IMR-90 (cell line): ENCODE measurements around the gene TBATA. TPM values are rescaled to one million over a fixed set of nuclear protein-coding genes. Genes with fewer than 3 reads are reported as not detected.

Source experiments
- ATAC-seq: fragments of 200-7000 bp; cut with Tn5 transposase; 2 replicates; pipeline ENCODE4 v1.9.1; 2020; ENCODE audit warnings: low read depth, mild to moderate bottlenecking, moderate library complexity
- BruUV-seq: library from RNA; stranded (reverse); fragments of 400-500 nt; replicated peaks from 2 replicates; lab custom pipeline; 2021; lab: Mats Ljungman, UMichigan
- CTCF ChIA-PET: fragments of 300-600 bp; formaldehyde crosslinking; extraction: SDS; loops from one replicate; lab custom pipeline; 2021; ENCODE audit warnings: antibody characterized with exemption; lab: Yijun Ruan, JAX
- POLR2A ChIA-PET: fragments of 300-600 bp; sonication (Branson Sonifier 250); formaldehyde crosslinking; loops from one replicate; lab custom pipeline; 2022; ENCODE audit warnings: antibody characterized with exemption; ENCODE audit not compliant: unreplicated experiment; lab: Charles Lee
- DNase-seq: peaks from one replicate; pipeline ENCODE4 v3.0.0; 2013
- H2AFZ ChIP-seq: replicated peaks from 2 replicates; pipeline ENCODE3; 2013; ENCODE audit warnings: low read length, mild to moderate bottlenecking; ENCODE audit not compliant: poor library complexity
- H2AK5ac ChIP-seq: 2 replicates; pipeline ENCODE4 v1.6.1; 2013; ENCODE audit warnings: low read depth, low read length, inconsistent platforms
- H2AK9ac ChIP-seq: replicated peaks from 2 replicates; pipeline ENCODE3; 2013; ENCODE audit warnings: mild to moderate bottlenecking, low read depth, low read length, moderate library complexity; ENCODE audit not compliant: poor library complexity
- H2BK120ac ChIP-seq: 2 replicates; pipeline ENCODE4 v1.6.1; 2013; ENCODE audit warnings: low read depth, low read length, inconsistent platforms
- H2BK15ac ChIP-seq: 3 replicates; pipeline ENCODE4 v1.6.1; 2013; ENCODE audit warnings: low read depth, low read length, inconsistent platforms
- H2BK20ac ChIP-seq: 2 replicates; pipeline ENCODE4 v1.6.1; 2013; ENCODE audit warnings: low read depth, mild to moderate bottlenecking, inconsistent platforms, low read length, moderate library complexity
- H2BK5ac ChIP-seq: 2 replicates; pipeline ENCODE4 v1.6.1; 2013; ENCODE audit warnings: mild to moderate bottlenecking, low read depth, low read length, inconsistent platforms; ENCODE audit not compliant: poor library complexity, severe bottlenecking
- H3K14ac ChIP-seq: replicated peaks from 2 replicates; pipeline ENCODE4 v1.6.1; 2013; ENCODE audit warnings: low read depth, low read length, inconsistent platforms
- H3K18ac ChIP-seq: 2 replicates; pipeline ENCODE4 v1.6.1; 2013; ENCODE audit warnings: low read depth, low read length, control low read depth
- H3K23ac ChIP-seq: 2 replicates; pipeline ENCODE4 v1.6.1; 2013; ENCODE audit warnings: low read depth, low read length, inconsistent platforms
- H3K27ac ChIP-seq: 2 replicates; pipeline ENCODE4 v1.5.1; 2013; ENCODE audit warnings: mild to moderate bottlenecking, control low read depth, low read length; ENCODE audit not compliant: insufficient read depth
- H3K27me3 ChIP-seq: 2 replicates; pipeline ENCODE4 v1.6.1; 2013; ENCODE audit warnings: low read length; ENCODE audit not compliant: control insufficient read depth, insufficient read depth
- H3K36me3 ChIP-seq: 2 replicates; pipeline ENCODE4 v1.6.1; 2013; ENCODE audit warnings: low read length, mixed read lengths; ENCODE audit not compliant: control insufficient read depth, insufficient read depth
- H3K4ac ChIP-seq: 2 replicates; pipeline ENCODE4 v1.6.1; 2013; ENCODE audit warnings: low read depth, low read length, inconsistent platforms
- H3K4me1 ChIP-seq: 2 replicates; pipeline ENCODE4 v1.6.1; 2013; ENCODE audit warnings: low read length, mixed read lengths; ENCODE audit not compliant: control insufficient read depth, insufficient read depth
- H3K4me2 ChIP-seq: 2 replicates; pipeline ENCODE4 v1.6.1; 2013; ENCODE audit warnings: low read depth, mild to moderate bottlenecking, control low read depth, low read length, moderate library complexity
- H3K4me3 ChIP-seq: 2 replicates; pipeline ENCODE4 v1.5.1; 2013; ENCODE audit warnings: low read depth, mild to moderate bottlenecking, control low read depth, low read length, moderate library complexity; ENCODE audit not compliant: insufficient read depth
- H3K56ac ChIP-seq: 2 replicates; pipeline ENCODE4 v1.6.1; 2013; ENCODE audit warnings: low read length, inconsistent platforms; ENCODE audit not compliant: insufficient read depth; ENCODE audit errors: extremely low read depth
- H3K79me1 ChIP-seq, 2 experiments: 2 replicates each; pipeline ENCODE4 v1.6.1; 2013; ENCODE audit warnings: low read length in 2 of 2, inconsistent platforms in 1 of 2, low read depth in 1 of 2
- H3K9ac ChIP-seq: 2 replicates; pipeline ENCODE4 v1.6.1; 2013; ENCODE audit warnings: low read depth, low read length, control low read depth
- H3K9me1 ChIP-seq: 2 replicates; pipeline ENCODE4 v1.6.1; 2013; ENCODE audit warnings: low read length, inconsistent platforms; ENCODE audit not compliant: insufficient read depth
- H3K9me3 ChIP-seq: 2 replicates; pipeline ENCODE4 v1.6.1; 2013; ENCODE audit warnings: low read length; ENCODE audit not compliant: control insufficient read depth, insufficient read depth
- H4K20me1 ChIP-seq: 2 replicates; pipeline ENCODE4 v1.6.1; 2013; ENCODE audit warnings: low read length, inconsistent platforms; ENCODE audit not compliant: insufficient read depth
- H4K5ac ChIP-seq: 2 replicates; pipeline ENCODE4 v1.6.1; 2013; ENCODE audit warnings: mild to moderate bottlenecking, low read depth, low read length, control low read depth
- H4K8ac ChIP-seq, 2 experiments: 2 replicates each; pipeline ENCODE4 v1.6.1; 2013; ENCODE audit warnings: low read depth in 2 of 2, low read length in 2 of 2, control low read depth in 1 of 2, inconsistent platforms in 1 of 2
- H4K91ac ChIP-seq: 2 replicates; pipeline ENCODE4 v1.6.1; 2013; ENCODE audit warnings: low read depth, low read length, inconsistent platforms; ENCODE audit not compliant: insufficient read depth
- MAFK ChIP-seq: IDR thresholded peaks from 2 replicates; pipeline ENCODE4 v1.6.1; 2012; ENCODE audit warnings: low read depth, low read length, improper control_type of control experiment
- MAZ ChIP-seq: IDR thresholded peaks from 2 replicates; pipeline ENCODE4 v1.6.1; 2012; ENCODE audit warnings: low read depth, mild to moderate bottlenecking, low read length, improper control_type of control experiment, moderate library complexity, borderline replicate concordance
- MXI1 ChIP-seq: IDR thresholded peaks from 2 replicates; pipeline ENCODE4 v1.6.1; 2012; ENCODE audit warnings: low read depth, mild to moderate bottlenecking, low read length, moderate library complexity, borderline replicate concordance
- RAD21 ChIP-seq: IDR thresholded peaks from 2 replicates; pipeline ENCODE4 v1.6.1; 2012; ENCODE audit warnings: low read length, improper control_type of control experiment
- WGBS, 2 experiments: methylation state at CpG; one replicate each; pipeline versions ENCODE4 v1.1.5 to v1.1.7; 2013; ENCODE audit warnings: missing lambda C conversion rate in 2 of 2; ENCODE audit not compliant: insufficient read length in 1 of 2; ENCODE audit errors: extremely low coverage in 2 of 2; 5-methylcytosine and 5-hydroxymethylcytosine counted together
- dilution Hi-C: fragments of 300-500 bp; cut with HindIII; formaldehyde crosslinking; loops from one replicate; pipeline ENCODE4 v1.14.3; 2018; ENCODE audit warnings: low sequenced_read_pairs; ENCODE audit not compliant: unreplicated experiment
- in situ Hi-C: fragments of 300-500 bp; cut with MboI; formaldehyde crosslinking; loops from 3 replicates; pipeline ENCODE4 v1.14.3; 2019; ENCODE audit warnings: low sequenced_read_pairs, inconsistent platforms, mixed read lengths
- intact Hi-C: fragments of 100-400 bp; cut with micrococcal nuclease; formaldehyde crosslinking; loops from 2 replicates; pipeline ENCODE4 v1.10.0; 2022
- polyA plus RNA-seq, 3 experiments: library from polyadenylated mRNA; depleted of rRNA; stranded (reverse); fragments of >200 nt; gene quantifications; 2 replicates each; pipeline ENCODE4 v1.2.3, GENCODE V29; 2012; ENCODE audit warnings: low replicate concordance in 1 of 3
- total RNA-seq: library from RNA; depleted of rRNA; stranded (reverse); fragments of >200 nt; gene quantifications from 2 replicates; pipeline ENCODE4 v1.2.3, GENCODE V29; 2012
- TF ChIP-seq, protein P1 (sequence below): fragments of 150-350 bp; IDR thresholded peaks from 2 replicates; pipeline ENCODE4 v1.6.1; 2016; ENCODE audit warnings: low read depth, mild to moderate bottlenecking, low read length, moderate library complexity, borderline replicate concordance
- TF ChIP-seq, protein P2 (sequence below): fragments of 150-350 bp; IDR thresholded peaks from 2 replicates; pipeline ENCODE4 v1.6.1; 2017; ENCODE audit warnings: mild to moderate bottlenecking, antibody characterized with exemption, low read length, low read depth

The TBATA gene
- total and polyA plus RNA-seq, 2 of the 4 experiments (the other 2 are of a cell fraction), result not detected

DNA sequence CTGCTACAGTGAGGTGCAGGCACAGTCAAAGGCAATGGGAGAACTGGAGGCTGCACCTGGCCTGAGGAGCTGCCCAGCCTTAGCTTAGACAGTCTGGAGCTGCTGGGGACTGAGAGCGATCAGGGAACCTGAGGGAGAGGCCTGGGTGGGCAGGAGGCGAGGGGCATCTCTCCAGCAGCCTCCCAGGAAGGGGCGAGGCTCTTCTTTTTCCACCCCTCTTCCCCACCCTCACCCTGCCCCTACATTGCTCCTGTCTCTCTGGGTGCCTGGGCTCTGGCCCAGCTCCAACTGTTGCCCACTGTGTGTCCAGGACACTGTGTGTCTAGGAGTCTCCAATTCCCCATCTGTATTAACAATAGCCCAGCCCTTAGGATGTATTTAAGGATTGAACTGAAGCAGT, 36.9 kb downstream of the TBATA start:
- TF ChIP-seq MXI1 (no peak), RAD21 (no peak), MAZ (no peak), MAFK (no peak)
- TF ChIP-seq, protein P1, sequence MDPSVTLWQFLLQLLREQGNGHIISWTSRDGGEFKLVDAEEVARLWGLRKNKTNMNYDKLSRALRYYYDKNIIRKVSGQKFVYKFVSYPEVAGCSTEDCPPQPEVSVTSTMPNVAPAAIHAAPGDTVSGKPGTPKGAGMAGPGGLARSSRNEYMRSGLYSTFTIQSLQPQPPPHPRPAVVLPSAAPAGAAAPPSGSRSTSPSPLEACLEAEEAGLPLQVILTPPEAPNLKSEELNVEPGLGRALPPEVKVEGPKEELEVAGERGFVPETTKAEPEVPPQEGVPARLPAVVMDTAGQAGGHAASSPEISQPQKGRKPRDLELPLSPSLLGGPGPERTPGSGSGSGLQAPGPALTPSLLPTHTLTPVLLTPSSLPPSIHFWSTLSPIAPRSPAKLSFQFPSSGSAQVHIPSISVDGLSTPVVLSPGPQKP, result no peak
- TF ChIP-seq, protein P2, sequence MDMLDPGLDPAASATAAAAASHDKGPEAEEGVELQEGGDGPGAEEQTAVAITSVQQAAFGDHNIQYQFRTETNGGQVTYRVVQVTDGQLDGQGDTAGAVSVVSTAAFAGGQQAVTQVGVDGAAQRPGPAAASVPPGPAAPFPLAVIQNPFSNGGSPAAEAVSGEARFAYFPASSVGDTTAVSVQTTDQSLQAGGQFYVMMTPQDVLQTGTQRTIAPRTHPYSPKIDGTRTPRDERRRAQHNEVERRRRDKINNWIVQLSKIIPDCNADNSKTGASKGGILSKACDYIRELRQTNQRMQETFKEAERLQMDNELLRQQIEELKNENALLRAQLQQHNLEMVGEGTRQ, result no peak
- Histone ChIP-seq H2AFZ (no peak overlapping the region), H3K56ac (no peak overlapping the region), H3K27ac (no peak overlapping the region), H4K8ac (no peak overlapping the region), H3K18ac (no peak overlapping the region), H3K4me2 (no peak overlapping the region), H3K14ac (no peak overlapping the region), H2BK20ac (no peak overlapping the region), H3K36me3 (no peaks in the 10 kb centered on the region), H2AK5ac (no peak overlapping the region), H2BK120ac (no peak overlapping the region), H3K4me1 (no peaks in the 10 kb centered on the region), H3K9ac (no peak overlapping the region), H3K9me3 (peaks cover 3% of the 10 kb centered on the region), H3K23ac (no peak overlapping the region), H4K20me1 (no peaks in the 10 kb centered on the region), H3K27me3 (peaks cover 5% of the 10 kb centered on the region), H4K91ac (no peak overlapping the region), H4K5ac (no peak overlapping the region), H3K9me1 (no peaks in the 10 kb centered on the region), H2AK9ac (no peak overlapping the region), H3K4ac (no peak overlapping the region), H2BK15ac (no peak overlapping the region), H3K4me3 (no peak overlapping the region), H3K79me1 (no peaks in the 10 kb centered on the region), H2BK5ac (no peak overlapping the region)
- 60% methylated on average over 1 of the region's 3 CpGs; no CpG with 5 or more reads in 1 of the 2 experiments for WGBS, 2 experiments
- ChIA-PET CTCF (interaction anchor here (0.6 kb wide), 2 partner anchors 100 to 139 kb away, joined by 5 to 6 read pairs; no protein-coding TSS in a partner anchor), POLR2A (no interaction called here)
- DNase-seq (no peak), ATAC-seq (no peak)
- no TSS peak for BruUV-seq
- intact Hi-C loops (no loop called here), in situ Hi-C loops (no loop called here), dilution Hi-C loops (no loop called here)
